ENCODE data around the gene TCF7L1.
"Not testable (repeated sequence)": the region's sequence is repeated elsewhere in the genome, so short reads cannot be mapped to it uniquely, and the experiment has no call there.

The TCF7L1 gene

DNA sequence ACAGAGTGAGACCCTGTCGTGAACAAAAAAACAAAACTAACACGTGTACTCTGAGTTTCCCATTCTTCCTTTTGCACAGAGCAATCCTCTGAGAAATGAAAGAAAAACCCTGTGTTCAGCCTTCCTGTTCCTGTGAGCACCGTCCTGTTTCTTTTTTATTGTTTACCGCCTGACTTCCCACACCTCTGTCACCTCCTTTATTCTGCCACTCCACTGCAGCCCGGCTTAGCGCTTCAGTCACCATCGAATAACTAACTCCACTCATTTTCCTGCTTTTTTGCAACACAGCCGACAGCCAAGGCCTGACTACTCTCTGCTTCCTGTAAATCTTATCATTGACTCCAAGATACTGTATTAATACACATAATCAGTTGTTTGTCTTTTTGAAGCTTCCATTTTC is 153.7 kb downstream of the TCF7L1 start:
- no peak for DNase-seq (ENCODE audit: low read depth)

DNA sequence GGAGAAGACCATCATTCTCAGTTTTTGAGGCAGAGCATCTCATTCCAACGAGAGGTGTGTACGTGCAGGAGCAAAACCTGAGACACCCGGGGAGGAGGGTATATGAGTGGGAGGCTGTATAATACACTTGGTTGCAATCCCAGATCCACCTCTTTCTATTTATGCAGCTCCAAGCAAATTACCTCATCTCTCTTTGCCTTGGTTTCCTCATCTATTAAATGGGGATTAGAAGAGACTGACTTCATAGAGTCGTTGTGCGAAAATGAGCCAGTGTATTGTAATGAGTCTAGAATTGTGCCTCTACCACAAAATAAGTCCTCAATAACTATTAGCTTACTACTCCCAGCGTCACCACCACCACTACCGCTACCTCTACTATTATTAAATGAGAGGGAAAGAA is 154.5 kb downstream of the TCF7L1 start:
- DNase-seq (ENCODE audit: low read depth) = no peak

DNA sequence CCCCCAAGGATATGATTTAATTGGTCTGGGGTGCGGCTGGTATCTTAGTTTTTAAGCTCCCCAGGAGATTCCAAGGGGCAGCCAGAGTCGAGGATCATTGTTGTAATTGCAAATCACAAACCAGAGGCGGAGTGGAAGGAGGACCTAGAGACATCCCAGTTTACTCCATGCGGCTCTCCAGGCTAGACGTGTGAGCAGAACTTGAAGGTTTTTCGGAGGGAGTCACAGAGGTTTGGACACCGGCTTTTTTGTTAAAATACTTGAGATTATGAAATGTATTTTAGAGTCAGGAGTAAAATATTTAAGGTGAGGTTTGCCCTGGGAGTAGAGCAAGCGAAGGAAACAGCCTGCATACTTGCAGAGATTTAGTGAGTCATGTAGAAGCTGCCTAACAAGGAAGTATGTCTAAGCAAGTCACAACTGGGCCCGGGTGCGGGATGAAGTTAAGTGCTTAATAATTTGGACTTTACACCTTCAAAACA is 155.1 kb downstream of the TCF7L1 start:
- DNase-seq (ENCODE audit: low read depth) = peak; percentile 77

DNA sequence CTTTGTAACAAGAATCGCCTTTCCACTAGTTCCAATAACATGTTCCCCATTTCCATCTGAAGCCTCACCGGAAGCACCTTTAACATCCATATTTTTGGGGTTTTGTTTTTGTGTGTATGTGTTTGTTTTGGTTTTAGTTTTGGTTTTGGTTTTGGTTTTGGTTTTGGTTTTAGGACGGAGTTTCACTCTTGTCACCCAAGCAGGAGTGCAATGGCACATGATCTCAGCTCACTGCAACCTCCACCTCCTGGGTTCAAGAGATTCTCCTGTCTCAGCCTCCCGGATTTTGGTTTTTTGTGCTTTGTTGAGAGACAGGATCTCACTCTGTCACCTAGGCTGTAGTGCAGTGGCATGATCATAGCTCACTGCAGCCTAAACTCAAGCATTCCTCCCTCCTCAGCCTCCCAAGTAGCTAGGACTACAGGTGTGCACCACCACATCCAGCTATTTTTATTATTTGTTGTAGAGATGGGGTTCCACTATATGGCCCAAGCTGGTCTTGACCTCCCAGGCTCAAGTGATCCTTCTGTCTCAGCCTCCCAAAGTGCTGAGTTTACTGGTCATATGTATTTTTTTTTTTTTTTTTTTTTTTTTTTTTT is 158.3 kb downstream of the TCF7L1 start:
- no peak for DNase-seq (ENCODE audit: low read depth)

DNA sequence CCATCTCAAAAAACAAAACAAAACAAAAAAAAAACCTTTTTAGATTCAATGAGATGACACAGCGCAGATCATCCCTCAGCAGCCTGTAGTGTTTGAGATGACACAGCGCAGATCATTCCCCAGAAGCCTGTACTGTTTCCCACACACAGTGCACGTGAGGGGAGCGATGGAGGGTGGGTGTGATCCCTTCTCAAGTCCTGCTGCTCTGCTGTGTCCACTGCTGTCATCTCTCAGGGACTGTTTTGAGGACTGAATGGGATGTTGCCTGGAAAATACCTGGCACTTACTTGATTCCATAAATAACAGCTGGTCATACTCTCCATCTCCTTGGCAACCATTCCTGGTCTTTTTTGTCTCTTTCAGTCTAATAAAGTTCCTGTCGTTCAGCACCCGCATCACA is 168.9 kb downstream of the TCF7L1 start:
- DNase-seq (ENCODE audit: low read depth) = no peak

DNA sequence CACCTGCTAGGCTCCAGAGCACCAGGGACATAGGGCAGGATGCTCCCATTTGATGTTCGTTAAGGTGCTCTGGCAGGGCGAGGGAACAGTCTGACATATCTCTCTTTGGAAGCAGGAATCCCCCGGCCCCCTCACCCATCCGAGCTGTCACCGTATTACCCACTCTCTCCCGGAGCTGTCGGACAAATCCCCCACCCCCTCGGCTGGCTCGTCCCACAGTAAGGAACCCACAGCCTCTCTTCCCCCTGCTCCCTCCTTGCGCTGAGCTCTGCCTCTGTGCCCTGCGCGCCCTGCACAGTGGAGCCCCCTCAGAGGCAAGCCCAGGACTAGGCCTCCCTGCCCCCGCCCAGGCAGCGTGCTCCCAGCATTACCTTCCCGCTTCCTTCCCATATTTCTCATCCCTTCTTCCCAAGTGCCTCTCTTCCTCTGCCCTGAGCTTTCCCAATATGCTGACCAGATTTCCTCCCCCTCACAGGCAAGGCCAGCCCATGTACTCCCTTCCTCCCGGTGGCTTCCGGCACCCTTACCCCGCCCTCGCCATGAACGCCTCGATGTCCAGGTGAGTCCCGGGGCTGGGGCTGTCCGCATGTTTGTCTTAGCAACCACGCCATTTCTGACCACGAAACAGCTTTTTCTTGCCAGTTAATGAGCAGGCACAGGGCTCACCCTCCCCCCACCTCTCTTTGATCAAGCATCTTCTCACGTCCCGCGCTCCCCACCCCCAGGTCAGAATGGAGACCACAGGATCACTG is 170.8 kb downstream of the TCF7L1 start:
- no peak for DNase-seq (ENCODE audit: low read depth)

DNA sequence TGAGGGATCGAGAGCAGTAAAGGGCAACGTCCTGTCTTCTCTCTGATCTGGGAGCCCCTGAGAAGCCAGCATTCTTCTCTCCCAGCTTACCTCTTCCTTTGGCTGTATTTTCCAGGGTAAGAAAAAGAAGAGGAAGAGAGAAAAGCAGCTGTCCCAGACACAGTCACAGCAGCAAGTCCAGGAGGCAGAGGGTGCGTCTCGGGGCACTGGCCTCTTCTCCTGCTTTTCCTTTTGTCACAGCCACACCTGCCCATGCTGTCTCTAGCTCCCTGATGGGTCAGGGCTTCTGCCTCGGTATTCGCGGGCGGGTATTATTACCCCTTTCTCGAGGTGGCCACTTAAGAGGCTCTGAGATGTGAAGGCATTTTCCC is 174.3 kb downstream of the TCF7L1 start:
- DNase-seq (ENCODE audit: low read depth) = no peak

GRCh38 chr2:85308201-85308600 is 175.0 kb downstream of the TCF7L1 start:
- DNase-seq (ENCODE audit: low read depth) = no peak

DNA sequence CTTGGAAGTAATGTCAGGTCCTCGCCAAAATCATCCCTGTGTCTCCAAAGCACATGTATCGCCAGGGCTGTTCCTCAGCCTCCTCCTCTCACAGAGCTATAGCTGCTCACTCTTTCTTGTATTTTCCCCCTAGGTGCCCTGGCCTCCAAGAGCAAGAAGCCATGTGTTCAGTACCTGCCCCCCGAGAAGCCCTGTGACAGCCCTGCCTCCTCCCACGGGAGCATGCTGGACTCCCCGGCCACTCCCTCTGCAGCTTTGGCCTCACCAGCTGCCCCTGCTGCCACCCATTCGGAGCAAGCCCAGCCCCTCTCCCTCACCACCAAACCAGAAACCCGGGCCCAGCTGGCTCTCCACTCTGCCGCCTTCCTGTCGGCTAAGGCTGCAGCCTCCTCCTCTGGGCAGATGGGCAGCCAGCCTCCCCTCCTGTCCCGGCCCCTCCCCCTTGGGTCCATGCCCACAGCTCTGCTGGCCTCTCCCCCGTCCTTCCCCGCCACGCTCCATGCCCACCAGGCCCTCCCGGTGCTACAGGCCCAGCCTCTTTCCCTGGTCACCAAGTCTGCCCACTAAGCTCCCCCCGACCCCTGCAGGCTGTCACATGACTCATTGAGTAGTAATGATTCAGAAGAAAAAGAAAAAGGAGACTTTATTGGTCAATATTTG is 175.8 kb downstream of the TCF7L1 start:
- DNase-seq (ENCODE audit: low read depth) = peak; percentile 51

GRCh38 chr2:85309699-85310321 is 176.6 kb downstream of the TCF7L1 start:
- no peak for DNase-seq (ENCODE audit: low read depth)

GRCh38 chr2:85310330-85310729 is 177.1 kb downstream of the TCF7L1 start:
- peak; percentile 41 for DNase-seq (ENCODE audit: low read depth)

GRCh38 chr2:85312404-85312803 is 179.2 kb downstream of the TCF7L1 start:
- DNase-seq (ENCODE audit: low read depth) = peak; percentile 58

- no peak for DNase-seq (ENCODE audit: low read depth)
Observed at GRCh38 chr2:85314884-85315242, 181.7 kb downstream of the TCF7L1 start.

GRCh38 chr2:85315921-85316320 is 182.7 kb downstream of the TCF7L1 start:
- not testable (repeated sequence) for DNase-seq (ENCODE audit: low read depth)

- peak; percentile 89 for DNase-seq (ENCODE audit: low read depth)
Observed at GRCh38 chr2:85318222-85319074, 185.3 kb downstream of the TCF7L1 start.

GRCh38 chr2:85319796-85320195 is 186.6 kb downstream of the TCF7L1 start:
- DNase-seq (ENCODE audit: low read depth) = no peak

DNA sequence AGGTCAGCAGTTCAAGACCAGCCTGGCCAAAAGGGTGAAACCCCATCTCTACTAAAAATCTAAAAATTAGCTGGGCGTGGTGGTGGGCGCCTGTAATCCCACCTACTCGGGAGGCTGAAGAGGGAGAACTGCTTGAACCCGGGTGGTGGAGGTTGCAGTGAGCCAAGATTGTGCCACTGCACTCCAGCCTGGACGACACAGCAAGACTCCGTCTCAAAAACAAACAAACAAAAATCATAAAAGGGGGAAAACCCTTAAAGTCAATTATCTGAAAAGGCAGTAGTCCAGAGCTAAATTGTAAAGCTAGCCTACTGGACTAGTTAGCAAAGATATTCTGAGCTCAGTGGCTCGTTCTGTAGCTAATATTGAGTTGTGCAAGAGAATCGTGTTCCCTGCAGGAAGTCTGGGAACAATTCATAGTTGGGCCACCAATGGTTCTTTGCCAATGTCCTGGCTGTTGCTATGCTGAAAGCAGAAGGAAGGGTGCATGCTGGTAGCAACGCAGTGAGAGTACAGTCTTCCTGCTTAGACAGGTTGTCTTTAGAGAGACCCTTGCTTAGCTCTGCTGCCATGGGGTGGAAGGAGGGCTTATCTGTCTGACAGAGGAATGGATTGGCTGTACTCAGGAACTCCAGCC is 190.3 kb downstream of the TCF7L1 start:
- no peak for DNase-seq (ENCODE audit: low read depth)

- DNase-seq (ENCODE audit: low read depth) = not testable (repeated sequence)
Observed at GRCh38 chr2:85323988-85324367, 190.8 kb downstream of the TCF7L1 start.

DNA sequence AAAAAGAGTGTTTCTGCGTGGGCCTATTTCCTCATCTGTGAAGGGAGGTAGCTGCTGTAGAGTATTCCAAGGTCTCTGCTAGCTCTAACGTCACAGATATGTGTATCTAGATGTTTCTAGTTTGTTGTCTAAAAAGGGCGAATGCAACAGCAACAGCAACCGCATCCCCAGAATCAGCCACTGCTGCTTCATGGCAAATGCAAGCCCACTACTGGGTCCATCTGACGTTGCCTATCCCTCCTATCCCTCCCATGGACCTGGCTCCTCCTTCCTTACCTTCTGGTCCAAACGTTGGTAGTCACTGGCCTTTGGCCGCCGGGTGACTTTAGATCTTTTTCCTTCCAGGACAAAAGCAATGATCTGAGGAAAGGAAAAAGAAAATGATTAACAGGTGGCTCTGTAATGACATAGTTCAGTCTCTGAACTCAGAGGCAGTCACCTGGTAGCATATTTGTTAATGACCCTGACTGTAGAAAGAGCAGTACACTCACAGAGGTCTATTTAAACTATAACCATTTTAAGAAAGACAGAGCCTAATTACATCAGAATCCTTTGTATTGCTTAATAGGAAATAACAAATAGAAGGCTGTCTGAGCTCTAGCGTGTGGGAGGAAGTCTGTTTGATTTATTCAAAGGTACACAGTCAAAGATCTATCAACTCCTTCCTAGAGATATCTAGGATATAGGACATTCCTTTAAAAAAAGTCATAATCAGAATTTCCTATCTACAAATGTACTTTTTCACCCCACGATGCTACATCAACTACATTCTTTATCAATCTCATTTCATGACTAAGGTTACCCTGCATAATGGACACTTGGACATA is 191.7 kb downstream of the TCF7L1 start:
- DNase-seq (ENCODE audit: low read depth) = peak; percentile 28

DNA sequence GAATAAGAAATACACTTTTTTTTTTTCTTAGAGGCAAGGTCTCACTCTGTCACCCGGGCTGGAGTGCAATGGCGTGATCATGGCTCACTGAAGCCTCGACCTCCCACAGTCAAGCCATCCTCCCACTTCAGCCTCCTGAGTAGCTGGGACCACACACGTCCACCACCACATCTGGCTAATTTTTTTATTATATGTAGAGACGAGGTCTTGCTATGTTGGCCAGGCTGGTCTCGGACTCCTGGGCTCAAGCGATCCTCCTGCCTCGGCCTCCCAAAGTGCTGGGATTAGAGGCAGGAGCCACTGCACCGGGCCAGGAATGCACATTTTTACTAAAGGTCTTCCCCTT is 192.2 kb downstream of the TCF7L1 start:
- DNase-seq (ENCODE audit: low read depth) = no peak
